NK-92 (cell line): ENCODE results near the gene BRSK2.
"Not testable (repeated sequence)": the region's sequence is repeated elsewhere in the genome, so short reads cannot be mapped to it uniquely, and the experiment has no call there.

Source experiments
- DNase-seq: peaks from one replicate; lab custom pipeline; 2025; ENCODE audit not compliant: unreplicated experiment; lab: John Stamatoyannopoulos, UW

Gene BRSK2

DNA sequence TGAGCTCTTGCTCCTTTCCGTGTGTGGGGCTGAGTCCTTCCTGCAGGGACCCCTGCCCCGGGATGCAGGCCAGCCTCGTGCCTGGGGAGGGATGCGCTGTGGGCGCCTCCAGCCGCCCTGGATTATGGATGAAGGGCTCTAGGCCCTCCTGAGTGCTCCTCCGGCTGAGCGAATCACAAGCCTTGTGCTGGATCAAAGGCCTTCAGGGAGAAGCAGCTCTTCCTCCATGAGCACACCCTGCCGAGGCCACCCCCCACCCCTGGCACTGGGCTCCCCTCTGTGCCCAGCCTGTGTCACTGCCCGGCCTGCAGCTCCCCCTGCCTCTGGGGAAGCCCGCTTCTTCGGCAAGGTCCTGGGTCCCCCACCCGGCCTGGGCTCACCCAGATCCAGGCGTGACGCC, 43.8 kb downstream of the BRSK2 start:
- DNase-seq: no peak

DNA sequence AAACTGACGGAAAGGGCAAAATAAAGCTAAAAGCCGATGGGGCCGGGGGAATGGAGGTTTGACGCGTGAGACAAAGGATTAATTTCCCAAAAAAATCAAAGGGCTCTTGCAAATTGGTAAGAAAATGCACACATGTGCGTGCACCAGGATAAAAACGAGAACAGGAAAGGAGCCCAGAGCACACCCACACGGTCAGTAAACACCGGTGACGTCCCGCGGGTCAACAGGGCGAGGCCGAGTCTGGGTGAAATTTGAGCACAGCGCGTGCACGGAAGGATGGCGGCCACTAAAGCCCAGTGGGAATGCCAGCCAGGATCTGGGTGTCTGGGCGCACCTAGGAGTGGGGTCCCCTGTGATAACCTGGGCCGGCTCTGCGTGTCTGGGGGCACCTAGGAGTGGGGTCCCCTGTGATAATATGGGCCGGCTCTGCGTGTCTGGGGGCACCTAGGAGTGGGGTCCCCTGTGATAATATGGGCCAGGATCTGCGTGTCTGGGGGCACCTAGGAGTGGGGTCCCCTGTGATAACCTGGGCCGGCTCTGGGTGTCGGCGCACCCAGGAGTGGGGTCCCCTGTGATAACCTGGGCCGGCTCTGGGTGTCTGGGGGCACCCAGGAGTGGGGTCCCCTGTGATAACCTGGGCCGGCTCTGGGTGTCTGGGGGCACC, 44.4 kb downstream of the BRSK2 start:
- no peak for DNase-seq

DNA sequence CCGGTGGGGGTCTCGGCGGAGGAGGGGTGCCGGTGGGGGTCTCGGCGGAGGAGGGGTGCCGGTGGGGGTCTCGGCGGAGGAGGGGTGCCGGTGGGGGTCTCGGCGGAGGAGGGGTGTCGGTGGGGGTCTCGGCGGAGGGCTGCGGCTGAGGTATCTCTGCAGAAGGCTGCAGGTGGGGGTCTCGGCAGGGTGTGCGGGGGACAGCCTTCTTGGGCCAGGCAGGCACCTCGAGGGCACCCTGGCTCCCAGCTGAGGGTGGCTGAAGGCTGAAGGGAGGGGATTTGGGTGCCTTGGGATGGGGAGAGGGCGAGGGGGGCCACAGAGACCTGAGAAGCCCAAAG, 45.7 kb downstream of the BRSK2 start:
- DNase-seq: not testable (repeated sequence)

DNA sequence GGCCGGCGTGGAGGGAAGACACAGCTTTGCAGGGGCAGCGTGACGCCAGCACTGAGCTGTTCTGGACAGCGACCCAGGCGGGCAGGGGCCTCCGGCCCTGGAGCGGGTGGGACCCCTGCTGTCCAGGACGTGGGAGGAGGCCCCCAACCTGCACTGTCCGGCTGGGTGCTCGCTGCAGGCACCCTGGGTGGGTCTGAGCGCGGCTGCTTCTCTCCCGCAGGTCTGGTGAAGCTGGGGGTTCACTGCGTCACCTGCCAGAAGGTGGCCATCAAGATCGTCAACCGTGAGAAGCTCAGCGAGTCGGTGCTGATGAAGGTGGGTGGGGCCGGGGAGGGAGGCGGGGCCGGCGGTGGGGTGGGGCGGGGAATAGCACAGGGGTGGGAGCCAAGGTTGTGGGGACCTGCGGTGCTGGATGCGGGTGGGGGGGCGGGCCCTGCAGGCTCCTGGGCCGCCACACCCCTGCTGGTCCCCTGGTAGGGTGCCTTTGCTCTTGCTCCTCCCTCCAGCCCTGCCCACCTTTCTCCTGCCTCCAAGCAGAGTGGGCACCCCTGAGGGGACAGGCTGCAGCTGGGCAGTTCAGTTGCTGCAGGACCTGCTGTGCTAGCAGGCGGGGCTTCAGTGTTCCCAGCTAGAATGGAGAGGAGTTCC, 46.2 kb downstream of the BRSK2 start:
- no peak for DNase-seq

DNA sequence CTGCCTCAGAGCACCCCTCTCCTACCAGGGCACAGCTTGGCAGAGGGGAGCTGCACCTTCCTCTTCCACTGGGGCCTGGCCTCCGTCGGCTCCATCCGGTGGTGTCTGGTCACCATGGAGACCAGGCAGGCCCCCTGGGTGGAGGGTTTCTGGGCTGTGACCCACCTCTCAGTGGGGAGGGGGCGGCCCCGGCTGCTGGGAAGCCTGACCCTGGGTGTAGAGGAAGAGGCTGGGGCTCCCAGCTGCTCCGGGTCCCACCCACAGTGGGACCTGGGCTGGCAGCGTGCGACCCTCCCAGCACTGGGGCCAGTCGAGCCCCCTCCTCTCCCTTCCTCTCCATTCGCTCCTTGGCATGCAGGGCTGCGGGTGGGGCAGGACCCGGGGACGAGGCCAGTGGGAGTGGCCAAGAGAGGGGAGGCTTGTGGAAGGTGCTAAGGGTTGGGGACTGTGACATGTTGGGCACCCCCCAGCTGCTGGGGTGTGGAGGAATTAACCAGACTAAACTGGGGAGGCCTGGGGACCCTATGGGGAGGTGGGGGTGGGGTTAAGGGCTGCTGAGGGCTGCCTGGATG, 46.8 kb downstream of the BRSK2 start:
- no peak for DNase-seq

DNA sequence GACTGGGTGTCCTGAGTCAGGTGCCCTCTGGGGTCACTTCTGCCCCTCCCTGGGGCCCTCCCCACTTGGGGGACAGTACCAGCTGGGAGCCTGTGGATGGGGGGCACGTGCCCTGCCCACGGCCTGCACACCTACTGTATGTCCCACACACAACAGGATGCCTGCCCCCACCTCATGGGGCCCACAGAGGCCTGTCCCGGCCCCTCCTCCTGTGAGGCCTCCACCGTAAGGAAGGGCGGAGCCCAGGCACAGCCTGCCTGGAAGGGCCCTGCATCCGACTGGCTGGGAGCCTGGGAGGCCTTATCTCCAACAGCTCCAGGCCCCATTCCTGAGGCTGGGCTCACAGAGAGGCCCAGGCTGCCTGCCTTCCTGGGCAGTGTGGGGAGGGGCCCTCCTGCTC, 47.8 kb downstream of the BRSK2 start:
- no peak for DNase-seq

DNA sequence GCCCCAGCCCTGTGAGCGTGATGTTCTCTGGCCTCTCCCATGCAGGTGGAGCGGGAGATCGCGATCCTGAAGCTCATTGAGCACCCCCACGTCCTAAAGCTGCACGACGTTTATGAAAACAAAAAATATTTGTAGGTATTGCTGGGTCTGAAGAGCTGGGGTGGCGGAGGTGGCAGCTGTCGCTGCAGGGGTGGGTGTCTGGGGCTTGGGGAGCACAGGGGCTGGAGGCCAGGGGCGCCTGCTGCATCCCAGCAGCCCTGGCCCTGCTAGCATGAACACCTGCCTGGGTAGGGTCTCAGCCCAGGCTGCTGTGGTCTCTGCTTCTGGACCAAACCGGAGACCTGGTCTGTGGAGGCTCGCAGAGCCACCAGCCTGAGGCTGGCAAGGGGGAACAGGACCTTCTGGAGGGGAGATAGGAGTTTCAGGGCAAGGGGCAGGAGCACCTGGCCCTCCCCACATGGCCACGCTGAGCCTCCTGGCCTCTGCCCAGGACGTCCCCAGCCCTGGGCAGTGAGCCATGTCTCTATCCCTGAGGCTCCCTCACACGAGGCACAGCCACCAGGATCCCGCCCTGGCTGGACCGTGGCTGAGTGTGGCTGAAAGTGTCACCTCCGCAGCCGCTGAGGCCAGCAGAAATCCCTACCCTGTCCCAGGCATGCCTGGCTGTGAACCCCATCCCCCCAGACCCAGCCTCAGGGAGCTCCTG, 48.7 kb downstream of the BRSK2 start:
- DNase-seq: no peak

DNA sequence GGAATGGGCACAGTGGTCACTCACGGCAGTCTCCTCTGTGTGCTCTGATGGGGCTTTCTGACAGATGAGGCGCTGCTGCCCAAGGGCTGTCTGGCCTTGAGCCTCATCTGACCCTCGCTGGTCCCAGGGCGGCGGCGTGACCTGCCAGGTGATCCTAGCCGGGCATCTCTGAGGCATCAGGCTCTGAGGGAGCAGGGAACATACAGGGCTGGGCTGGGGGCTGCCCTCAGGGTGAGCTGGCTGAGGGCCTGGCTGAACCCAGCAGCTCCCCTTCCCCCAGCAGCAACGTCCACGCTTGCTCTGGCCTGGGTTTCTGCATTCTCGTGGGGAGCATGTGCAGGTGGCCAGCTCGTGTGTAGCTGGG, 49.2 kb downstream of the BRSK2 start:
- DNase-seq: no peak

DNA sequence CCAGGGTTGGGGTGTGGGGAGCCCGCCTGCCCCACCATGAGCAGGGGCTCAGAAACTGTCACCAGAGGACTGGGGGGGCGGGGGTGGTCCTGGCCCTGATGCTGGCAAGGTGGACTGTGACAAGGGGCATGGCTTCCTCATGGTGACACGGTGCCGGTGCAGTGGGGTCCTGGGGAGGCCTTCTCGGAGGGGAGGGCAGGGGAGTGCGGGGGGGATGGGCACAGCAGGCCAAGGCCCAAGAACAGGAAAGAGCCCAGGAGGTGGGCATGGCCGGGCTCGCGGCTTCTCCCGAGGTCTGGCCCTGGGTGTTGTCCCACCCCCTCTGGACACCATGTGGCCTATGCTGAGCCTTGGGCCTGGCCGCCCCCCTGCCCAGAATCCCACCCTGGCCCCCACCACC, 49.6 kb downstream of the BRSK2 start:
- DNase-seq: no peak

DNA sequence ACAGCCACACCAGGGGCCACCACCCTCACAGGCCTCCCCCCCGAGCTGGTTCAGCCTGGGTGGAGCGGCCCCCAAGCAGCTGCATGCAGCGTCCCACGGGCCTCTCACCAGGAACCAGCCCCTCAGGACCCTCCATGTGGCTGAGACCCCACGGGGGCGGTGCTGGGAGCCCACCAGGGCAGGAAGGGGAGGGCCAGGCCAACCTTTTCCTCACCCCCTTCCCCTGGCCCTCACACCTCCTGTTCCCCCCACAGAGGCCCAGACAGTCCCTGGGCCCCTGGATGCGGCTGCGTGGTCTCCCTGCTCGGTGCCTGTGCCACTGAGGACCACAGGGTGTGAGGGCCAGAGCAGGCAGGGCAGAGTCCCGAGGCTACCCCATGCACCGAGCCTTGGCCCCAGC, 50.3 kb downstream of the BRSK2 start:
- no peak for DNase-seq

DNA sequence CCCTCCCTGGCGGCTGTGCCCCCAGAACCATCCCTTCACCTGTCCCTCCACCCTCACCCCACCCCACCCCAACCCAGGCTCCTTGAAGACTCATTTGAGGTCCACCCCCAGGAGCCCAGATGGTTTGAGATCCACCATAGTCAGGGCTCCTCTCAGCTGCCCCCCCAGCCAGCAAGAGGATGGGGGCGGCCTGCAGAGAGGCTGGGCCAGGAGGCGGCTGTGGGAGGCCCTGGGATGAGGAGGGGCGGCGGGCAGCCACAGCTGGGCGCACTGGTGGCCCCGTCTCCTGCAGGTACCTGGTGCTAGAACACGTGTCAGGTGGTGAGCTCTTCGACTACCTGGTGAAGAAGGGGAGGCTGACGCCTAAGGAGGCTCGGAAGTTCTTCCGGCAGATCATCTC, 50.8 kb downstream of the BRSK2 start:
- DNase-seq: no peak

DNA sequence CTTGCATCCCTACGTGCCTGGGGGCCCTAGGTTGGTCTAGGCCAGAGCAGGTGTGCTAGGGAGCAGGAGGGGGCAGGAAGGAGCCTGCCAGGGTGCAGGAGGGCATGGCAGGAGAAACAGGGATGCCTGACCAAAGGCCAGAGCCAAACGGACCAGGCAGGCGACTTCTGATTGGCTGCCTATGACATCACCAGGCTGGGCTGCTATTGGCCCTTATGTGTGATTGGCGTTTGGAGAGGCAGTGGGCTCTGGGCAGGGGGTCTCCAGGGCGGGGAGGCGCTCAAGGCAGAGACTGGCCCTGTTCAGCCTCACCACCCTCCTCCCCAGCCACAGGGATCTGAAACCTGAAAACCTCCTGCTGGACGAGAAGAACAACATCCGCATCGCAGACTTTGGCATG, 52.4 kb downstream of the BRSK2 start:
- DNase-seq: no peak

DNA sequence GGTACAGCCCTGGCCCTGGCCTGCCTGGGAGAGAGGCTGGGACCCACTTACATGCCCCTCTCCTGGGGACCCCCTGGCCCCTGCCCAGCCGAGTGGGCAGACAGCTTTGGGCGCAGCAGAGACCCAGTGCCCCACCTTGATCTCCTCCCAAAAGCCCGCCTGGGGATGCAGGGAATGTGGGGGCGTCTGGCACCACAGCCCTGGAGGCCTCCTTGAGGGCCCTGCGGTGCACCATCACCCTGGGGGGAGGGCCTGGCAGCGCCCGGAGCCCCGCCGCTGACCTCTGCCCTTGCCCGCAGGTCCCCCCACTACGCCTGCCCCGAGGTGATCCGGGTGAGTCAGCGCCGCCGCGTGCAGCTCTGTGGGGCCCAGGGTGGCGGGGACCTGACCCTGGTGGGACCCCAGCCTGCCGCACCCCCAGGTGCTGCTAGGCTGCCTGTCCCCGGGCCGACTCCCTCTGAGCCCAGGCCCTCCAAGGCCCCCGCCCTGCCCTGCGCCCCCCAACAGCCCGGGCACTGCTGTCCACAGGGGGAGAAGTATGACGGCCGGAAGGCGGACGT, 53.2 kb downstream of the BRSK2 start:
- no peak for DNase-seq

DNA sequence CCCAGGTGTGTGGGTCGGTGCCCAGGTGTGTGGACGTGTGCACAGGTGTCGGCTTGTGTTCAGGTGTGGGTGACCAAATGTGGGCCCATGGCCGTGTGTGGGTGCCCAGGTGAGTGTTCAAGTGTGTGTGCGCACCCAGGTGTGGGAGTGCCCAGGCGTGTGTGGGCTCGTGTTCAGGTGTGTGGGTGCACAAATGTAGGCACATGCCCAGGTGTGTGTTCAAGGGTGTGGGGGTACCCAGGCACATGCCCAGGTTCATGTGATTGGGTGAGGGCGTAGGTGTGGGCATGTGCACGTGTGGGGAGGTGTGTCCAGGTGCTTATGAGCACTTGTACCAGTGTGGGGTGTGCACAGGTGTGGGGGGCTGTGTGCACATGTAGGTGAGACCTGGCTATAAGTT, 54.0 kb downstream of the BRSK2 start:
- no peak for DNase-seq

DNA sequence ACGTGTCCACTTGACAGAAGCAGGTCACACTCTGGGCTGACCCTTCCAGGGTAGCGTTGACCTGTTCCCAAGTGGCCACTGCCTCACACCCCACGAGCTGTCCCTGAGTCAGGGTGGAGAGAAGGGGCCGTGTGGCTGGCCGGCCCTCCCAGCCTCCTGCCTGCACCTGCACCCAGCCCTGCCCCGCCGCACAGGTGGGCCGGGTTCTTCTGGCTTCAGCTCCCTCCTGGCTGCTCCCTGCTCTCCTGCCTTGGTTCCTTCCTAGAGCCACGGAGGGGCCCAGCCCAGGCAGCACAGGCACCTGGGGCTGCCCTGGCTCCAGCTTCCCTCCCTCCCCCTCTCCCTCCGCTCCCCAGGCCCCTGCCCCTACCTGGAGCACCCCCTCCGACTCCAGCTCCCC, 54.6 kb downstream of the BRSK2 start:
- DNase-seq: no peak

DNA sequence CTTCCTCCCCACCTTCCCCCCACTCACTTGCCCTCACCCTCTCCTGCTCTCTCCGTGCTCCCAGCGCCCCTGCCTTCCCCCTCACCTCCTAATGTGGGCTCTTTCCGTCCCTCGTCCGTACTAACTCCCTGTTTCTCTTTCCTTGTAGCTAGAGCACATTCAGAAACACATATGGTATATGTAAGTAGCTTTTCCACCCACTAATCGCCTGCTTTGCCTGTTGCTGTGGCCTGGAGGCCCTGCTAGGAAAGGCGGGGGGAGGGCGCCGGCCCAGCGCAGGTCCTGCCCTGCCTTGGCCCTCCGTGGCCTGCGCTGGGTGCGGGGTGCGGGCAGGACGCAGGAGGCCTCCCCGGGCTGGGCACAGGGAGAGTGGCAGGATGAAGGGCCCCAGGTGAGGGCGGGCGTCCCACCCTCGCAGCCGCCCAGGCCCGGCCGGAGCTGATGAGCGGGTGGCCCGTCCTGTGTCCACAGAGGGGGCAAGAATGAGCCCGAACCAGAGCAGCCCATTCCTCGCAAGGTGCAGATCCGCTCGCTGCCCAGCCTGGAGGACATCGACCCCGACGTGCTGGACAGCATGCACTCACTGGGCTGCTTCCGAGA, 55.2 kb downstream of the BRSK2 start:
- DNase-seq: no peak

DNA sequence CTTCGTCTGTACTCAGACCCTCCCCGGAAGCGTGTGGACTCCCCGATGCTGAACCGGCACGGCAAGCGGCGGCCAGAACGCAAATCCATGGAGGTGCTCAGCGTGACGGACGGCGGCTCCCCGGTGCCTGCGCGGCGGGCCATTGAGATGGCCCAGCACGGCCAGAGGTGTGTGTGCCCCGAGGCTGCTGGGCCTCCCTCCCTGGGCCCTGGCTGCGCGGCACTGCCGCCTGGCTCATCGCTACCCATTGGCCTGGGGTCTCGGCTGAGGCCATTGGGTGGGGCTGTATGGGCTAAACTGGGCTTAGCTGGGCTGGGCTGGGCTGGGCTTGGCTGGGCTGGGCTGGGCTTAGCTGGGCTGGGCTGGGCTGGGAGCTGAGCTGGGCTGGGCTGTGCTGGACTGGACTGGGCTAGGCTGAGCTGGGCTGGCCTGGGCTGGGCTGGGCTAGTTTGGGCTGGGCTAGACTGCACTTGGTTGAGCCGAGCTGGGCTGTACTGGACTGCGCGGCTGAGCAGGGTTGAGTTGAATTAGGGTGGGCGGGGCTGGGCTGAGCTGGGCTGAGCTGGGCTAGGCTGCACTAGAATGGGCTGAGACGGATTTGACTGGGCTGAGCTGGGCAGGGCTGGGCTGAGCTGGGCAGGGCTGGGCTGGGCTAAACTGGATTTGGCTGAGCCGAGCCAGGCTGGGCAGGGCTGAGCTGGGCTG, 56.2 kb downstream of the BRSK2 start:
- no peak for DNase-seq

DNA sequence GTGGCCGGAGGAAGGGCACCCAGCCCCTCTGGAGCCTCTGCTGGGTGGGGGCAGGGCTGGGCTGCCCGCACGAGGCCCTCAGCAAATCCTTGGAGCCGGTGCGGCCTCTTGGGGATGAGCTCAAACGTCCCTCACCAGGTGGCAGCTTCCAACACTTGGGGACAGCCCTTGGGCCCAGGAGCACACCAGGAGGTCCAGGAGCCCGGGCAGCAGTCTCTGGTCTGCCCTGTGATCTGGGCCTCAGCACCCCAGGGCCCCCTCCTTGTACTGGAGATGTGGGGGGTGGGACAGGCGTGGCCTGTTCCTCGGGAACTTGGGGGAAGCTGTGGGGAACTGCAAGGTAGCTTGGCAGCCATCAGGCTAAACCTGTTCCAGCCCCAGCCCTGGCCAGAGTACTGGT, 56.9 kb downstream of the BRSK2 start:
- no peak for DNase-seq

DNA sequence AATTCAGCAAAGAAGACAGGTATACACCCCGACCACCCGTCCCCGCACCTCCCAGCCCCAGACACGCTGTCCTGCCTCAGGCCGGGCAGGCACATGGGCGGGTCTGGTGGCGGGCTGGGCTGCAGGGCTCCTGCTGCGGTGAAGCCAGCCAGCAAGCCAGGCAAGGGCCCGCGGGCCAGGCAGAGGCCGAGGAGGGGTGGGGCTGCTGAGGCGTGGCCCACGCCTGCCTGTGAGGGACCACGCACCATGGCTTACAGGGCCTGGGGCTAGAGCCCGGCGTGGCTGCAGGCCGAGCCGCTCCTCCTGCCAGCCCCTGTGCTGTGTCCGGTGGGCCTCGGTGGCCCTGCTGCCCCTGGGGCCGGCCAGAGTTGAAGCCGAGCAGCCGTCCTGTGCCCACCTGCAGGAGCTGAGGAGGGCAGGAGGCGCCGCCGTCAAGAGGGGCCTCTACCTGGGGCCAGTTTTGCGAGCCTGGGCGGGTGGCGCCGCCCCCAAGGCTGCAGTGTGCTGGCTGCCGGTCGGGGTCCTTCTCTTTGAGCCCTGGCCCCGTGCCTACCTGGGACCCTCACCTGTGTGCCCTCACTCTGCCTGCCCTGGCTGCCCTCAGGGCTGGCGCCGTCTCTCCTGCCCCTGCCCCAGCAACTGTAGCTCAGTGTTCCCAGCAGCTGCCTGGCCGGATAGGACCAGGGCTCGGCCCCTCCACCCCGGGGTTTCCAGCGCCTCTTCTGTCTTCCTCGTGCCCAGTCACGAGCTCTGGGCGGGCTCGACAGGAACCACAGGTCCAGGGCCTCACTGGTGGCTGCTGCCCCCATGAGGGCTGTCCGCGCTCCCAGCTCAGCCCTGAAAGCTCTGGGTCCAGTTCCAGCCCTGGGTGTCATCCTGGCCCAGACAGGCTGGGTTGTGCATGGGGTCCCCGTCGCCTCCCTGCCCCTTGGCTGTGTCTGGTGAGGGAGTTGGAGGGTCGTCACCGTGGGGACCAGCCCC, 58.4 kb downstream of the BRSK2 start:
- no peak for DNase-seq

DNA sequence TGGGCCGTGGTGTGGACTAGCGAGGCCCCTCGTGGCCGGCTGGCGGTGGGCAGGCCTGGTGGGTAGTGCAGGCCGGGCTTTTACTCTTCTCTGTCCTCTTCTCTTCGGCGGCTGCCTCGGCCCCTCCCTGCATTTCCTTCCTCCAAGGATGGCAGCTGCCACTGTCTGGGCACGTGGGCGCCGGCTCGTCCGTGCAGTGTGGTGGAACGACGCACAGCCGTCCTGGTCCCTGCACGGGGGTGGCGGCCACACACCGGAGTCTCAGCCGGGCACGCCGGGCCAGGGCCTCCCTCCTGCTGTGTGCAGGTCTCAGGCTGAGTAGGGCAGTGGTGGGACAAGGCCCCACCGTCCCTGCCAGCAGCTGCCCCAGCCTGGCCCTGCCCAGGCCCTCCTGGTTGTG, 59.1 kb downstream of the BRSK2 start:
- DNase-seq: no peak
